ENCODE results near the gene GPR156.

DNA sequence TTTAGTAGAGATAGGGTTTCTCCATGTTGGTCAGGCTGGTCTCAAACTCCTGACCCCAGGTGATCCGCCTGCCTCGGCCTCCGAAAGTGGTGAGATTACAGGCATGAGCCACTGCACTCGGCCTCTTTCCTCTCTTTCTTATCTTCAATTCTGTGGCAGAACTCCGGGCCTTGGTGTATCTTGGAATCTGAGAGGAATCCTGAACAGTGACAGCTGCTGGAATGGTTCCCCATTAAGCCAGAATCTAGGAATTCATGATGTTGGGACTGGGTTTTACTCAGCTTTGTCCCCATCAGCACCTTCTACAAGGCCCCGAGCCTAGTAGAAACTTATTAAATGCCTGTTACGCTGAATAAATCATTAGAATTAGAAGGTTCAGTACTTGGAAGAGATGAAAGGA is 81.4 kb downstream of the GPR156 start:
- TF ChIP-seq CTCF (conservative IDR thresholded peaks at IDR 0.05; ENCODE audit: low read depth, low read length) (no peak), CEBPB (IDR thresholded peaks at IDR 0.05; ENCODE audit: low read depth, low read length) (no peak), SMC3 (IDR thresholded peaks at IDR 0.05; ENCODE audit: low read depth, low read length) (no peak), POLR2A (IDR thresholded peaks at IDR 0.05; ENCODE audit: low read depth, low read length) (no peak)
- TF ChIP-seq, protein P1, sequence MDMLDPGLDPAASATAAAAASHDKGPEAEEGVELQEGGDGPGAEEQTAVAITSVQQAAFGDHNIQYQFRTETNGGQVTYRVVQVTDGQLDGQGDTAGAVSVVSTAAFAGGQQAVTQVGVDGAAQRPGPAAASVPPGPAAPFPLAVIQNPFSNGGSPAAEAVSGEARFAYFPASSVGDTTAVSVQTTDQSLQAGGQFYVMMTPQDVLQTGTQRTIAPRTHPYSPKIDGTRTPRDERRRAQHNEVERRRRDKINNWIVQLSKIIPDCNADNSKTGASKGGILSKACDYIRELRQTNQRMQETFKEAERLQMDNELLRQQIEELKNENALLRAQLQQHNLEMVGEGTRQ (IDR thresholded peaks at IDR 0.05; ENCODE audit: low read depth, low read length): no peak
